NCI-H2029 treated with DMSO at 0.1 percent for 48 hours (cell line): ENCODE data around the gene IGLON5.

ENCODE experiments used
- DNase-seq: peaks from one replicate; lab custom pipeline; 2025; lab: John Stamatoyannopoulos, UW

Gene IGLON5

DNA sequence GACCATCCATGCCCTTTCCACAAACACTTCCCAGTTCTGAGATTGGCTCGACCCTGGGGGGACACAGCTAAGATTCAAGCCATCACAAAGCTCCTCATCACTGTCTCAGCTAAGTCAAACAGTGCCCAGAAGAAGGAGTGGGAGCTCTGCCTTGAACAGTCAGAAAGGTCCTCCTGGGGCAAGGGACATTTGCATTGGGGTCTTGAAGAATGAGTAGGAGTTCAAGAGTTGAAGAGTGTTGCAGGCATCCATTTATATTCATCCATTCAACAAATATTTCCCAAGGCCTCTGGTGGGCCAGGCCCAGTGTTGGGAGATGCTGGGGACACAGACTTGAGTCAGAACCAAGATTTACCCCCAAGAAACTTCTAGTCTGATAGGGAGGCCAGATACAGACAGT, 6.5 kb downstream of the IGLON5 start:
- DNase-seq: no peak

DNA sequence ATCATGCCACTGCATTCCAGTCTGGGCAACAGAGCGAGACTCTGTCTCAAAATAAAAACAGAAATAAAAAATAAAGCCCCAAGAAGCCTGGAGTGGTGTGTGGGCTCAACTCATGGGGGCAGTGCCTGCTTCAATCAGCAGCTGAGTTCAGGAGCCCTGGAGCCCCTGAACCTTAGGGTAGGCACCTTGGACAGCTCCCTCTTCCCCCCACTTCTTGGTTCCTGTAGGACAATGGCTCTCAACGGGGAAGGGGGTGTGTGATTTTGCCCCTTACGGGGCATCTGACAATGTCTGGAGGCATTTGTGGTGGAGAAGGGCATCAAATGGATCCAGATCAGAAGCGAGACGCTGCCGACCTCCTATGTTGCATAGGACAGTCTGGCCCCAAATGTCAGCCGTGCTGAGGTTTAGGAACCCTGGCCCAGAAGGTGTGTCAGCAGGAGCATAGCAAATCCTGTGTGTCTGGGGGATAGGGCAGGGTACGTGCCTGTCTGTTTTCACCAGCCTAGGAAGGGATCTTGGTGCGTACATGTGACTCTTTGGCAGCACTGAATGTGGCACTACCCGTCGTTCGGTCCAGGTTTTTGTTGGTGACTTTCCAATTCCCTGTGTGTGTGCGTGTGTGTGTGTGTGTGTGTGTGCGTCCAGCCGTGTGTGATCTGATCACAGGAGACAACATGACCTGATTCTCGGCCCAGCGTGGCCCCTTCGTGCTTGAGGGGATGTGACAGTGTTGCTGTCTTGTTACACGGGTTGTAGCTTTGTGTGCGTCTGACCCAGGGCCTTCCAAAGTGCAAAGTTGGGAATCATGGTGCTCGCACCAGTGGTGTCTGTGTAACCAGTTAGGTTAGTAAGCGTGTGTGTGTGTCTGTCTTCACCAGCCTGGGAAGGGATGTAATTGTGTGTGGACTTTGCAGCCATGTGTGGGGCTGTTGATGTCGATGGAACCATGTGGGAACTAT, 7.5 kb downstream of the IGLON5 start:
- DNase-seq: no peak

DNA sequence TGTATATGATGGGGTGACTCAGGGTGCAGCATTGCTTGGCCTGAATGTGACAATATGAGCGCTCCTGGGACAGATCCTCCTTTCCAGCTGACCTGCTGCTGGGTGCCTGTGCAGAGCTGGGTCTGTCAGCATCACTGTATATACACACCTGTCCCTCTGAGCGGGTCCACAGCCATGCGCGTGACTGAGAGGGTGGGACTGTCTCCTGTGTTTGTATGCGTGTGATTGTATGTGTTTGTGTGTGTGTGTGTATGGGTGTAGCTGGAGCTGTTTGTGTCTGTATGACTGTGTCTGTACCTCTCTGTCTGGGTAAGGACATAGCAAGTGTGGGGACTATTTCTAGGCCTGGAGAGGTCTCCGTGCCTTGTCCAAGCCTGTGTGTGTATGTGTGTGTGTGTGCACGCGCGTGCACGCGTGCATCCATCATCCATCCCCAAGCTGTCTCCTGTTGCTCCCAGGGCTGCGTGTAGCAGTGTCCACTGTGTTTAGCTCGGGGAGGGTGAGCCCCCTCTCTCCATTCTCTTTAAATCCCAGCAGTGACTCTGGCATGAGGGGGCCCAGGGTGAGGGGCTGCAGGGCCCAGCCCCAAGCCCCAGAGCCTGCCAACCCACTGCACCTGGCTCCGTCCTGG, 8.3 kb downstream of the IGLON5 start:
- no peak for DNase-seq

DNA sequence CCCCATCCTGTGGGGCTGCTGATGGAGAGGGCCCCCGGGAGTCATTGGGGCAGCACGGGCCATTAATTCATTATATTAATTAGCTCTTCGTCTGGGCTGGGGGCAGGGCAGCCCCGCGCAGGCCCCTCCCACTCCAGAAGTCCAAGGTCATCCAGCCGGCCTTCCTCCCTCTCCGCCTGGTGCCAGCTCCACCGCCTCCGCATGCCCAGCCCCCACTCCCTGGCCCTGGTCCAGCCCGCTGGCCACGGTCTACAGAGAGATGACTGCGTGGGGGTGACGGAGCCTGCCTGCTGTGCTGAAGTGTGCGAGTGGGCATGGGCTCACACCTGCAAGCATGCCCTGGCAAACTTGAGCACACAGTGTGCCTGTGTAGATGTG, 8.8 kb downstream of the IGLON5 start:
- DNase-seq: no peak

GRCh38 chr19:51321799-51322198, 10.4 kb downstream of the IGLON5 start:
- DNase-seq: no peak

DNA sequence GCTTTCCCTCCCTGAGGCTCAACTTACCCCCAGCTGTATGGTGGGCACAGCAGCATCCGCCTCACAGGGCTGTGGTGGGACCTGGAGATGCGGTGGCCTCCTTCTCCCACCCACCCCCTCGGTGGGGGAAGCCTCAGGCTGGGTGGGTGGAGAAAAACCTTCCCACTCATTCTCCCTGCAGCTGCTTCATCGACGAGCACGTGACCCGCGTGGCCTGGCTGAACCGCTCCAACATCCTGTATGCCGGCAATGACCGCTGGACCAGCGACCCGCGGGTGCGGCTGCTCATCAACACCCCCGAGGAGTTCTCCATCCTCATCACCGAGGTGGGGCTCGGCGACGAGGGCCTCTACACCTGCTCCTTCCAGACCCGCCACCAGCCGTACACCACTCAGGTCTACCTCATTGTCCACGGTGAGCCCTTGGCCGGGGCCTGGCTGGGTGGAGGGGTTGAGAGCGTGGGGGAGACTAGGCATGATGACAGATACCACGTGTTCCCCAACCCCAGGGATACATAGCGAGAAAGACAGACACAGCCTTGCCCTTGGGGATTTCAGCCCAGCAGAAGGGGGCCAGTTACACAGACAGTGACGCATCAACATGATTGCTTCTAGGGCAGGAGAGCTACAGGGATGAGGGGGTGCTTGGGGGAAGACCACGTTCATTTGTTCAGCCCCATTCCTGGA, 12.2 kb downstream of the IGLON5 start:
- DNase-seq: no peak

GRCh38 chr19:51324167-51324481, 12.7 kb downstream of the IGLON5 start:
- DNase-seq: no peak

DNA sequence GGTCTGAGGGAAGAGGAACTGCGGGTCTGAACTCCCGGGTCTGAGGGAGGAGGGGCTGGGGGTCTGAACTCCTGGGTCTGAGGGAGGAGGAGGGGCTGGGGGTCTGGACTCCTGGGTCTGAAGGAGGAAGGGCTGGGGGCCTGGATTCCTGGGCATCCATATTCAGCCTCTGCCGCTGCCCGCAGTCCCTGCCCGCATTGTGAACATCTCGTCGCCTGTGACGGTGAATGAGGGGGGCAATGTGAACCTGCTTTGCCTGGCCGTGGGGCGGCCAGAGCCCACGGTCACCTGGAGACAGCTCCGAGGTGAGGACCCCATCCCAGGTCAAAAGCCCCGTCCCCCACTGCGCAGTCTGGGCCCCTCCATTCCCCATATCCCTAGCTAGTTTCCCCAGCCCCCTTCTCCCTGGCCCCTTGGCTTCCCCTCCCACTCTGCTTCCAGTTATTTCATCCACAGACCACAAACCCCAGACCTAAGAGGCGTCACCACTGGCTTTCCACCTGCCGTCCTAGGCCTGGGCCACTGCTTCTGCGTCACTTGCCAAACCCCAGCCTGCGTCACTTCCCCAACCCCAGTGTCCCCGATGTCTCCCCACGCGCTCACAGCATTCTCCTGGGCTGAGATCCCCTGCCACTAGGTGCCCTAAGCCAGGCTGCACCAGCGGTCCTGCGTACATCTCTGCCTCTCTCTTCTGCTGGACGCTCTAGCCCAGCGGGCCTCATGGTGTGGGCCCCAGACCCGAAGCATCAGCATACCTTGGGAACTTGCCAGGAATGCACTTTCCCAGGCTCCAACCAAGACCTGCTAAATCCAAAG, 13.9 kb downstream of the IGLON5 start:
- no peak for DNase-seq

DNA sequence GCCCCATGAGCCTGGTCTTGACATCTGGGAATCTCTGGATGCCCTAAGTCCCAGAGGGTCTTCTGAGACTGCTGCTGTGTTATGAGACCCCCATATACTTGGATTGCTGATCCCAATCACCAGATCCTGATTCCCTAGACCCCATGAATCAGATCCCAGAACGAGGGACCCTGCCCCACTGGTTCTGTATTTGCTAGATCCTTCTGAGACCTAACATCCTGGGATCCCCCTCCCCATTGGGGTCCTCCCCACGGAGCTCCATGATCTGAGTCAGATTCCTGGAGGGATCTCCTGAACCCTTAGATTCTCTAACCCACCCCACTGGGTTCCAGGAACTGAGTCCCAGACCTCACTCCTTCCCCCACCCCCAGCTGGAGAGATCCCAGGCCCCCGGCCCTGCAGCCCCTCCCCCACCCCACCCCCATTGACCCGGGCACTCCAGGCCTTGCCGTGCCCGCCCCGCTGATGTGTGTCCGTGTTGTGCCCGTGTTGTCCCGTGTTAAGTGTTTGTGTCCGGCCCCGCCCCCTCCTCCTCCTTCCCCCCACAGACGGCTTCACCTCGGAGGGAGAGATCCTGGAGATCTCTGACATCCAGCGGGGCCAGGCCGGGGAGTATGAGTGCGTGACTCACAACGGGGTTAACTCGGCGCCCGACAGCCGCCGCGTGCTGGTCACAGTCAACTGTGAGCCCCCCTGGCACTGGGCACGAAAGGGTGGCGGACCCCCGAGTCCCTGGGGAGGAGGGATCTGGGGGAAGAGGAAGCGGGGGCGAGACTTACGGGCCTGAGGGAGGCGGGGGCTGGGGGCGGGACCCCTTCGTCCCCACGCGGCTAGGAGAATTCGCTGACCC, 15.0 kb downstream of the IGLON5 start:
- DNase-seq: no peak

- DNase-seq: no peak
These were observed 15.9 kb downstream of the IGLON5 start for GRCh38 chr19:51327066-51328001.

- DNase-seq: no peak
These were observed 18.0 kb downstream of the IGLON5 start for GRCh38 chr19:51329411-51329810.

DNA sequence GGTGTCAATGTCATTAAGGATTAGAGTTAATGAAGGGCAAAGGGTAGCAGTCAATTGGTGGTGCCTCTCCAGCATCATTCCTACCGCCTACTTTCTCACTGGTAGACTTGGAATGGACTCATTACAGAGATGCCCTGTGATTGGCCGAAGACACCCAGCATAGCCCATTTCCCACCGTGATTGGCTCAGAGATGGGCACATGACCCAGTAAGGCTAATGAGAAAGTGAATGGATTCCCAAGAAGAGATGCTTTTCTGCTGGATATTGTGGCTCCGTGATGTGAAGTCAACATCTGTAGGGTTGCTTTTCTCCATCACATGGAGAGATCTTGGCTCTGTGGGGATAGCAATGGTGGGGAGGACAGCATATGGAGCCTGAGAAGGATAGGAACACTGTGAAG, 18.9 kb downstream of the IGLON5 start:
- no peak for DNase-seq

DNA sequence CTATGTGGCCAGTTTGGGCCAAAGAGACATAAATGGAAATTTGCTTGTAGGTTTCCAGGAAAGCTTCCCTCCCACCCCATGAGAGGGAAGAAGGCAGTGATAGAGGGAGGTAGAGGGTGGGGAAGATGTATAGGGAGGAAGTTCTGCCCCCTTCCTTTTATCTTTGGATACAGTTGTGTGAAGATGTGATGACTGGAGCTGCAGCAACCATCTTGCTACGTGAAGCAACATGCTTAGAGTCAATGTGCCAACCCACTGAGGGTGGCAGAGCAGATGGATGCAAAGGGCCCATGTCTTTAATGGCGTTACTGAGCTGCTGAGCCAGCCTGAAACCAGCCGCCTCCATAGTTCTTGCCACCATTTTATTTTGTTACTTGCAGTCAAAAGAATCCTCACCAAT, 19.7 kb downstream of the IGLON5 start:
- DNase-seq: no peak

DNA sequence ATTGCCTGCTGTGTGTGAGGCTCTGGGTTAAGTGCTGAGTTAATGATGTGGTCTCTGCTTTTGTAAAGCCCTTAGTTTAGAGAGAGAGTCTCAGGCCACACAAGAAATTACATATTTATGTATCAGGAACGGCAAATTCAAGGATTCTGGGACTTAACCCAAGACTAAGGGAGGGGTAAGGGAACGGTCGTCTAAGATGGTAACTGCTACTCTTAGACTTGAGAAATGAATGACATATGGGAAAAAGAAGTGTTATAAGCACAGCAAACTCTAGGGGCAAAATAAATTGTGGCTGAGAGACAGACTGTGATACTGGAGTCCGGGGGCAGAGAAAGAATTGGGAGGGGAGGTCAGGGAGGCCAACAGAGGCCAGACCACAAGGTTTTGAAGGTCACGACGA, 20.3 kb downstream of the IGLON5 start:
- no peak for DNase-seq

DNA sequence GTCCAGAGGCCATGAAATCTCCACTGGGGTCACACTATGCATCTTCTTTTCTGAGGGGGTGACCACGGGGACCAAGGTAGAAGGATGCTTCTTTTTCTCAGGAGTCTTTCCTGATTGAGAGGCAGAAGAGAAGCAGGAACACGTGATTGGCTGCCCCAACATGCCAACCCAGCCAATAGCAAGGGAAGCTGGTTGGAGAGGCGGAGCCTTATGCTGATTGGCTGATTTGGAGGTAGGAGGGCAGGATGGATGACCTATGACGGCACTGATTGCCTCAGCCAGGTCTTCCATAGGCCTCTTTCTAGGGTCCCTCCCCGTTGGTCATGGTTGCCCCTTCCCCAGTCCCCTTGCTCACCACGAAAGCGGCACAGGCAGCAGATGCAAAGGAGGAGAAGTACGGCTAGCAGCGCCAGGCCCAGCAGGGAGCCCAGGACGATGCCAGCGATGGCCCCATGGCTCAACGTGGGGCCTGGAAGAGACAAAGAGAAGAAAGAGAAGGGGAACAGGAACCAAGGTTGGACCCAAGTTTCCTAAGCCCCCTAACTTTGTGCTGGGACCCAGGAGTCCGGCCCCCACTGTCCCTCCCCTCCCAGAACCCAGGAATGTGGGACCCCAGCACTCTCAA, 22.5 kb downstream of the IGLON5 start:
- DNase-seq: no peak

DNA sequence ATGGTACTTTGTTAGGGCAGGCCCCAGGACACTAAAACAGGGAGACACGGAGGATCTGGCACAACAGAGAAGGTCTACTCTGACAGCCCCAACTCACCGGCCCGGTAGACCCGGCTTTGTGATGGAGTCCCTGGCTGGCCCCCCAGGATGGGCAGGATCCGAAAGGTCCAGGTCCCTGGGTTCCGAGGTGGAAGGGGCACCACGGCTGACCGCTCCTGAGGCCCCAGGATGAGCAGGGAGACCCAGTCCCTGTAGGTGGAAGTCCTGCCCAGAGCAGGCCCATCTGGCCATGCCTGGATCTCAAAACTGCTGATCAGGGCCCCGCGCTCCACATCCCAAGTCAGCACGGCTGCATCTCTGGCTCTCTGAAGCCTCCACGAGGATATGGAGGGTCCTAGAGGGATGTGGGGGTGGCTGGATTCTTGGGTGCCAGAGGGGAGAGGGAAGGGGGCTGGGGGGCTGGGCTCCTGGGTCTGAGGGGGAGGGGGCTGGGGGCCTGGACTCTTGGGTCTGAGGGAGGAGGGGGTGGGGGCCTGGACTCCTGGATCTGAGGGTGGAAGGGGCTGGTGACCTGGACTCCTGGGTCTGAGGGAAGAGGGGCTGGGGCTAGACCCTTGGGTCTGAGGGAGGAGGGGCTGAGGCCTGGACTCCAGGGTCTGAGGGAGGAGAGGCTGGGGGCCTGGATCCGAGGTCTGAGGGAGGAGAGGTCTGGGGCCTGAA, 25.9 kb downstream of the IGLON5 start:
- DNase-seq: no peak

GRCh38 chr19:51337861-51338562, 26.6 kb downstream of the IGLON5 start:
- DNase-seq: no peak

- peak; percentile 30 for DNase-seq
These were observed 27.3 kb downstream of the IGLON5 start for GRCh38 chr19:51338563-51339312.
